Gastroesophageal sphincter (tissue), 3 donors: ENCODE measurements around the gene PDE6D.

Experiments
- EP300 ChIP-seq: sonication (generic); formaldehyde crosslinking; IDR thresholded peaks from one replicate; pipeline ENCODE4 v1.6.1; 2017; ENCODE audit warnings: antibody characterized with exemption, mild to moderate bottlenecking
- POLR2A ChIP-seq, 2 donors: fragments of 450-650 bp; IDR thresholded peaks; one replicate each; pipeline ENCODE4 v1.6.1; 2017; ENCODE audit warnings: antibody characterized with exemption in 2 of 2, mild to moderate bottlenecking in 2 of 2, moderate library complexity in 1 of 2
- POLR2AphosphoS5 ChIP-seq: sonication (generic); formaldehyde crosslinking; IDR thresholded peaks from one replicate; pipeline ENCODE4 v1.6.1; 2017; ENCODE audit warnings: antibody characterized with exemption
- TF ChIP-seq, protein P1 (sequence below), 4 experiments: fragments of 200-600 bp in 2 of 4; fragments of 450-650 bp in 2 of 4; sonication (generic) in 1 of 4; IDR thresholded peaks; one replicate each; pipeline ENCODE4 v1.5.1; 2017 to 2019; ENCODE audit warnings: antibody characterized with exemption in 4 of 4, mild to moderate bottlenecking in 2 of 4, moderate library complexity in 2 of 4

DNA sequence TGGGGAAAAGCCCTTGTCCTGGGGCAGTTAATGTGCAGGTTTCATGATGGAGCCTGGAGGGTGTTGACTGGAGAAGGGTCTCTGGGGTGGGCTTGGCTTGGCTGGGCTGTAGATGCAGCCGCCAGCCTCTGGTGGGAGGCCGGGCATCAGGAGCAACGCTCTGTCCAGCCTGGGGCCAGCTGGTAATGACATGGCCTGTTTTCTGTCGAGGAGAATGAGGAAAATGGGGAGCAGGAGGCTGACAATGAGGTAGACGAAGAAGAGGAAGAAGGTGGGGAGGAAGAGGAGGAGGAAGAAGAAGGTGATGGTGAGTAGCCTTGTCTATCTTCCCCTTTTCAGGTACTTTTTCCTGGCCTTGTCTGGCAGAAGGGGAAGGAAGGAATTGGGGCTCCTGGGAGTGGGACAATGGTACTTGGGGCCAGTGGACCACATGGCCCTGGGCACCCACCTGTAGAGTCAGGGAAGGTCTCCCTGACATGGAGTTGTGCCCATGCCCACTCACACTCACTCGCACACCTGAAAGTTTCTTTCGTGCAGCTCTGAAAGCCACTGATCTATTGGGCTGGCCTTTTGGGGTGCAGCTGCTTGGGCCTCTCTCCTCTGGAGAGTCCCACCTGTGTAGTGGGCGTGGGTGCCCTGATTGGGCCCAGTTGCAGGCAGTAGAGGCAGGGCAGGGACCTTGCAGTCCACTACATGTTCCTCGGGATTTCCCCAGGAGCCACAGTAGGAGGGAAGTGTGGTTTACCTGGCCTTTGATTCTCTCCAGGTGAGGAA, 69.2 kb downstream of the PDE6D start:
- TF ChIP-seq POLR2A (IDR thresholded peaks at IDR 0.05), result peak in 1 of 2 donors; percentile 3
- TF ChIP-seq, protein P1, sequence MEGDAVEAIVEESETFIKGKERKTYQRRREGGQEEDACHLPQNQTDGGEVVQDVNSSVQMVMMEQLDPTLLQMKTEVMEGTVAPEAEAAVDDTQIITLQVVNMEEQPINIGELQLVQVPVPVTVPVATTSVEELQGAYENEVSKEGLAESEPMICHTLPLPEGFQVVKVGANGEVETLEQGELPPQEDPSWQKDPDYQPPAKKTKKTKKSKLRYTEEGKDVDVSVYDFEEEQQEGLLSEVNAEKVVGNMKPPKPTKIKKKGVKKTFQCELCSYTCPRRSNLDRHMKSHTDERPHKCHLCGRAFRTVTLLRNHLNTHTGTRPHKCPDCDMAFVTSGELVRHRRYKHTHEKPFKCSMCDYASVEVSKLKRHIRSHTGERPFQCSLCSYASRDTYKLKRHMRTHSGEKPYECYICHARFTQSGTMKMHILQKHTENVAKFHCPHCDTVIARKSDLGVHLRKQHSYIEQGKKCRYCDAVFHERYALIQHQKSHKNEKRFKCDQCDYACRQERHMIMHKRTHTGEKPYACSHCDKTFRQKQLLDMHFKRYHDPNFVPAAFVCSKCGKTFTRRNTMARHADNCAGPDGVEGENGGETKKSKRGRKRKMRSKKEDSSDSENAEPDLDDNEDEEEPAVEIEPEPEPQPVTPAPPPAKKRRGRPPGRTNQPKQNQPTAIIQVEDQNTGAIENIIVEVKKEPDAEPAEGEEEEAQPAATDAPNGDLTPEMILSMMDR (IDR thresholded peaks at IDR 0.05), result no peak
- TF ChIP-seq POLR2AphosphoS5, result no peak
- TF ChIP-seq EP300, result no peak
